Vagina (tissue), 2 donors: ENCODE results near the gene PCYOX1L. TPM values are rescaled to one million over a fixed set of nuclear protein-coding genes. Genes with fewer than 3 reads are reported as not detected.

ENCODE experiments used
- DNase-seq, 2 donors: peaks; one replicate each; pipeline ENCODE4 v3.0.0-alpha.2; 2017; ENCODE audit errors: extremely low spot score in 2 of 2
- H3K27ac ChIP-seq: fragments of 200-600 bp; sonication (generic); one replicate; pipeline ENCODE4 v1.5.1; 2019
- H3K27me3 ChIP-seq: fragments of 200-600 bp; sonication (generic); one replicate; pipeline ENCODE4 v1.5.1; 2019
- H3K36me3 ChIP-seq, 2 donors: fragments of 200-600 bp; sonication (generic); one replicate each; pipeline ENCODE4 v1.5.1; 2017 to 2019
- H3K4me1 ChIP-seq: fragments of 200-600 bp; sonication (generic); one replicate; pipeline ENCODE4 v1.5.1; 2019
- H3K4me3 ChIP-seq, 2 donors: fragments of 200-600 bp; sonication (generic); 1 replicate in 1 of 2; 2 replicates in 1 of 2; pipeline ENCODE4 v1.5.1; 2016 to 2019
- H3K9me3 ChIP-seq: fragments of 200-600 bp; sonication (generic); one replicate; pipeline ENCODE4 v1.5.1; 2019
- POLR2A ChIP-seq, 2 donors: fragments of 450-650 bp; IDR thresholded peaks; one replicate each; pipeline ENCODE4 v1.6.1; 2017; ENCODE audit warnings: antibody characterized with exemption in 2 of 2, mild to moderate bottlenecking in 2 of 2, moderate library complexity in 2 of 2
- POLR2AphosphoS5 ChIP-seq, 2 donors: sonication (generic); formaldehyde crosslinking; IDR thresholded peaks; one replicate each; pipeline ENCODE4 v1.9.0; 2017; ENCODE audit warnings: antibody characterized with exemption in 2 of 2, mild to moderate bottlenecking in 2 of 2, low read depth in 1 of 2; ENCODE audit not compliant: insufficient read depth in 1 of 2
- intact Hi-C: fragments of 100-400 bp; cut with DNase I; formaldehyde crosslinking; loops from one replicate; pipeline ENCODE4 v1.15.1; 2023
- total RNA-seq: library from RNA; depleted of rRNA; stranded (reverse); fragments of >200 nt; gene quantifications from one replicate; pipeline ENCODE4 v1.2.3, GENCODE V29; 2016
- TF ChIP-seq, protein P1 (sequence below), 3 experiments: fragments of 450-650 bp in 2 of 3; fragments of 200-600 bp in 1 of 3; sonication (generic) in 1 of 3; IDR thresholded peaks; one replicate each; pipeline ENCODE4 v1.5.1; 2017 to 2019; ENCODE audit warnings: antibody characterized with exemption in 3 of 3, mild to moderate bottlenecking in 2 of 3, moderate library complexity in 2 of 3

PCYOX1L gene
- total RNA-seq, 1 donor from 2014 or later = 6.4 TPM

DNA sequence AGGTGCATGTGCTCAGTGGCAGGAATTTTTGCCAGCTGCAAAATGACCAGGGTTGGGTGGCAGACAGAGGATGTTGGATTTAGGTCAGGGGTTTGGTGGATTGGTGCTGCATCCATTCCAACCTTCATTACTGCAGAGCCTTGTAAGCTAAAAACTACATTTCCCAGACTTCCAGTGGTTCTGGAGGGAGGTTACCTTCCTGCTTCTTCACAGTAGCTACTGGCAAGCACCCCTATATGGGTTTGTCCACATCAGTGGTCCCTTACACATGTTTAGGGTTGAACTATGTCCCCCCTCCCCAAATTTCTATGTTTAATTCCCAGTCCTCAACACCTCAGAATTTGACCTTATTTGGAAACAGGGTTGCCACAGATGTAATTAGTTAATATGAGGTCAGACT is 41.9 kb downstream of the PCYOX1L start:
- no peak for DNase-seq
- H3K4me3 ChIP-seq = no peak overlapping the region
- no peaks in the 10 kb centered on the region for H3K36me3 ChIP-seq
- H3K27ac ChIP-seq = peak overlapping the region; percentile 67
- intact Hi-C loops = loop anchor here (10.0 kb wide), 1 partner anchor 1385 kb away; no protein-coding TSS in a partner anchor
- no peaks in the 10 kb centered on the region for H3K27me3 ChIP-seq
- TF ChIP-seq, protein P1, sequence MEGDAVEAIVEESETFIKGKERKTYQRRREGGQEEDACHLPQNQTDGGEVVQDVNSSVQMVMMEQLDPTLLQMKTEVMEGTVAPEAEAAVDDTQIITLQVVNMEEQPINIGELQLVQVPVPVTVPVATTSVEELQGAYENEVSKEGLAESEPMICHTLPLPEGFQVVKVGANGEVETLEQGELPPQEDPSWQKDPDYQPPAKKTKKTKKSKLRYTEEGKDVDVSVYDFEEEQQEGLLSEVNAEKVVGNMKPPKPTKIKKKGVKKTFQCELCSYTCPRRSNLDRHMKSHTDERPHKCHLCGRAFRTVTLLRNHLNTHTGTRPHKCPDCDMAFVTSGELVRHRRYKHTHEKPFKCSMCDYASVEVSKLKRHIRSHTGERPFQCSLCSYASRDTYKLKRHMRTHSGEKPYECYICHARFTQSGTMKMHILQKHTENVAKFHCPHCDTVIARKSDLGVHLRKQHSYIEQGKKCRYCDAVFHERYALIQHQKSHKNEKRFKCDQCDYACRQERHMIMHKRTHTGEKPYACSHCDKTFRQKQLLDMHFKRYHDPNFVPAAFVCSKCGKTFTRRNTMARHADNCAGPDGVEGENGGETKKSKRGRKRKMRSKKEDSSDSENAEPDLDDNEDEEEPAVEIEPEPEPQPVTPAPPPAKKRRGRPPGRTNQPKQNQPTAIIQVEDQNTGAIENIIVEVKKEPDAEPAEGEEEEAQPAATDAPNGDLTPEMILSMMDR (IDR thresholded peaks at IDR 0.05) = no peak
- no peak for TF ChIP-seq POLR2A (IDR thresholded peaks at IDR 0.05)
- TF ChIP-seq POLR2AphosphoS5 (IDR thresholded peaks at IDR 0.05; ENCODE audit: insufficient read depth in 1 of 2, low read depth in 1 of 2) = no peak
- H3K9me3 ChIP-seq = no peaks in the 10 kb centered on the region
- H3K4me1 ChIP-seq = peaks cover 33% of the 10 kb centered on the region

DNA sequence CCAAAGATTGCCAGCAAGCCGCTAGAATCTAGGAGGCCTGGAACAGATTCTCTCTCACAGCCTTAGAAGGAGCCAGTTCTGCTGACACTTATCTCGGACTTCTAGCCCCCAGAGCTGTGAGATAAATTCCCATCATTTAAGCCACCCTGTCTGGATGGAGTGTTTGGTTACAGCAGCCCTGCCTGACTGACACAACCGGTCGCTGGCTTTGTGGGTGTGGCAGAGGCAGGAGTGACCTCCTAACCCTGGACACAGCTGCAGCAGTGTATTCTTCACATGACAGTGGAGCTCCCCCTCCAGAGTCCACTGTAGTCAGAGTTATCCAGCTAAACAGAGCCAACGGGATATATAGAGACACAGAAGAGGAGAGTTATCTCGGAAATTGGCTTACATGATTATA is 42.5 kb downstream of the PCYOX1L start:
- intact Hi-C loops = loop anchor here (10.0 kb wide), 1 partner anchor 1384 kb away; no protein-coding TSS in a partner anchor
- Histone ChIP-seq H3K36me3 (no peaks in the 10 kb centered on the region), H3K27ac (peak overlapping the region; percentile 67), H3K27me3 (no peaks in the 10 kb centered on the region), H3K9me3 (no peaks in the 10 kb centered on the region), H3K4me3 (no peak overlapping the region), H3K4me1 (peaks cover 39% of the 10 kb centered on the region)
- DNase-seq = no peak
- TF ChIP-seq, protein P1 (IDR thresholded peaks at IDR 0.05) = no peak
- TF ChIP-seq POLR2AphosphoS5 (IDR thresholded peaks at IDR 0.05; ENCODE audit: insufficient read depth in 1 of 2, low read depth in 1 of 2) (no peak), POLR2A (IDR thresholded peaks at IDR 0.05) (no peak)

DNA sequence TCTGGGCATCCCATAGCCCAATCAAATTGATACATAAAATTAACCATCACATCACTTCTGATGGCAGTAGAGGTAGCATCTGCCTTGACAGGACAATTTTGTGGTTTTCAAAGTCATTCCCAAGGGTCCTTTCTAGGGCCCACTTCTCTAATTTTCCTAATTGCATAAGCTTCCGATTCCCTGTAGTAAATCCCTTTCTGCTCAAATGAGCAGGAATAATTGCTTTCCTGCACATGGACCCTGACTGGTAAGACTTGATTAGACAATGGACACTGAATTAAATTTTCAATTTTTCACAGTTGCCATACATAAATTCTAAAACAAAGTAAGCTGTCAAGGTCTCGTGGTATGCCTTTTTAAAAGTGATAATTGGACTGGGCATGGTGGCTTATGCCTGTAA is 43.2 kb downstream of the PCYOX1L start:
- H3K27ac ChIP-seq = no peak overlapping the region

GRCh38 chr5:149402291-149402690 is 44.4 kb downstream of the PCYOX1L start:
- no peak overlapping the region for H3K27ac ChIP-seq

More for the DNA sequence above, 43.2 kb downstream of the PCYOX1L start:
- no peak for DNase-seq
- Histone ChIP-seq H3K4me1 (peaks cover 46% of the 10 kb centered on the region), H3K27me3 (no peaks in the 10 kb centered on the region), H3K9me3 (no peaks in the 10 kb centered on the region), H3K36me3 (no peaks in the 10 kb centered on the region), H3K4me3 (no peak overlapping the region)
- TF ChIP-seq, protein P1 (IDR thresholded peaks at IDR 0.05) = no peak
- TF ChIP-seq POLR2AphosphoS5 (IDR thresholded peaks at IDR 0.05; ENCODE audit: insufficient read depth in 1 of 2, low read depth in 1 of 2) = no peak
- no peak for TF ChIP-seq POLR2A (IDR thresholded peaks at IDR 0.05)
- intact Hi-C loops = loop anchor here (10.0 kb wide), 1 partner anchor 1384 kb away; no protein-coding TSS in a partner anchor

More at GRCh38 chr5:149402291-149402690, 44.4 kb downstream of the PCYOX1L start:
- Histone ChIP-seq H3K27me3 (no peaks in the 10 kb centered on the region), H3K9me3 (no peaks in the 10 kb centered on the region), H3K4me3 (no peak overlapping the region), H3K36me3 (no peaks in the 10 kb centered on the region), H3K4me1 (peaks cover 47% of the 10 kb centered on the region)
- TF ChIP-seq, protein P1 (IDR thresholded peaks at IDR 0.05) = no peak
- DNase-seq = no peak
- intact Hi-C loops = loop anchor here (10.0 kb wide), 1 partner anchor 1383 kb away; no protein-coding TSS in a partner anchor
